ENCODE results near the gene RASL10A. TPM values are rescaled to one million over a fixed set of nuclear protein-coding genes. Genes with fewer than 3 reads are reported as not detected.
"Not testable (repeated sequence)": the region's sequence is repeated elsewhere in the genome, so short reads cannot be mapped to it uniquely, and the experiment has no call there.

Gene RASL10A
- total and polyA plus RNA-seq, 5 experiments from 2014 or later = 0.49 to 1.3 TPM; not detected in 3

DNA sequence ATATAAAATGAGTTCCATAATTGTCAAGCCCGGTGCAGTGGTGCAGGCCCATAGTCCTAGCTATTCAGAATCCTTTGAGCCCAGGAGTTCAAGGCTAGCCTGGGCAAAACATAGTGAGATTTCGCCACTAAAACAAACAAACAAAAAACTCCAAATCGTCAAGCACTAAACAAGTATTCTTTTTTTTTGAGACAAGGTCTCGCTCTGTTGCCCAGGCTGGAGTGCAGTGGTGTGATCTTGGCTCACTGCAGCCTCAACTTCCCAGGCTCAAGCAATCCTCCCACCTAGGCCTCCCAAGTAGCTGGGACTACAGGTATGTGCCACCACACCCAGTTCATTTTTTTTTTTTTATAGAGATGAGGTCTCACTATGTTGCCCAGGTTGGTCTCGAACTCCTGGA lies 29.4 kb upstream of the RASL10A start:
- H3K27me3 Mint-ChIP-seq, ATAC-seq, H3K4me1 Mint-ChIP-seq, DNase-seq, H3K4me3 Mint-ChIP-seq, H3K9me3 Mint-ChIP-seq, POLR2A ChIA-PET: not testable (repeated sequence)
- Mint-ChIP-seq H3K36me3 (peaks cover 0 to 91% (median 22%) of the 10 kb centered on the region in 3 donors), H3K27ac (peak overlapping the region in 1 of 10 donors; percentile 15)

GRCh38 chr22:29344137-29344536 lies 28.6 kb upstream of the RASL10A start:
- Mint-ChIP-seq H3K4me1 (peaks cover 0 to 3% (median 0%) of the 10 kb centered on the region in 4 donors), H3K27ac (no peak overlapping the region), H3K4me3 (no peak overlapping the region), H3K27me3 (no peaks in the 10 kb centered on the region), H3K36me3 (peaks cover 0 to 89% (median 24%) of the 10 kb centered on the region in 3 donors), H3K9me3 (no peaks in the 10 kb centered on the region)
- POLR2A ChIA-PET = no interaction called here
- ATAC-seq = no peak
- DNase-seq = no peak

GRCh38 chr22:29343313-29343805 lies 27.9 kb upstream of the RASL10A start:
- ATAC-seq (no peak), DNase-seq (peak in 1 of 10 donors; percentile 38)
- no peak overlapping the region for H3K27ac Mint-ChIP-seq

DNA sequence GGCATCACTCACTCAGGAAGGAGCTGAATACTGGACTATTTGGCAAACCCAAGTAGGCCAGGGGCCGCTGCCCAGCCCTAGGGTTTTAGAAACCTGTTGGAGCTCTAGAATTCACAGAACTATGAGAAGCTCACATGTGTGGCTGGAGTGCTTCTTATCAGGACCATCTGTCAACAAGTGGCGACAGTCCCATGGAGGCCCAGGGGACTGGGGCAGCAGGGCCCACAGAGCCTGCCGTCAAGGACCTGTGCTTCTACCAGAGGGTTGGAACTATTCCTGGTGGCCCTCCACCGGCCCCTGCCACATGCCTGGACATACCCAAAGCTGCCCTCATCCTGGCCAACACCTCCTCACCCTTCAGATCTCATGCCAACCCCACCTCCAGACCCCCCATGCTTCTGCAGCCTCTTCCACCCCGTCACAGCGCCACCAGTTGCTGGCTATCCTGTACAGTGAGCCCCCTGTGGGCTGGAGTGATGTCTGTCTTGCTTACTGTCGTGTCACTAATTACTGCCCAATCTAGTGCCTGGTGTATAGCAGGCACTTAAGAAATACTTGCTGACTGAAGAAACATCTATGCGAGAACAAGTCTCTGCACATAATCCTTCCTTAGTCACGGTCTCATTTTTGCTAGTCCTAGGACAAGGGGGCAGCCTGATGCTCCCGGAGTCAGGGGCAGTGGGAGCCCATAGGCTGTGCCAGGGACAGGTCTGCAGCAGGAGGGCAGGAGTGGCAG lies 27.2 kb upstream of the RASL10A start:
- POLR2A ChIA-PET = no interaction called here
- H3K27me3 Mint-ChIP-seq = no peaks in the 10 kb centered on the region
- H3K36me3 Mint-ChIP-seq = peaks cover 0 to 89% (median 20%) of the 10 kb centered on the region in 3 donors
- ATAC-seq (no peak), DNase-seq (no peak)
- peaks cover 0 to 3% (median 0%) of the 10 kb centered on the region in 4 donors for H3K4me1 Mint-ChIP-seq
- H3K4me3 Mint-ChIP-seq = no peak overlapping the region
- peak overlapping the region in 2 of 10 donors; percentile 3 to 81 for H3K27ac Mint-ChIP-seq
- no peaks in the 10 kb centered on the region for H3K9me3 Mint-ChIP-seq

More at GRCh38 chr22:29343313-29343805, 27.9 kb upstream of the RASL10A start:
- peaks cover 0 to 3% (median 0%) of the 10 kb centered on the region in 4 donors for H3K4me1 Mint-ChIP-seq
- no peaks in the 10 kb centered on the region for H3K27me3 Mint-ChIP-seq
- peaks cover 0 to 89% (median 19%) of the 10 kb centered on the region in 3 donors for H3K36me3 Mint-ChIP-seq
- no peaks in the 10 kb centered on the region for H3K9me3 Mint-ChIP-seq
- H3K4me3 Mint-ChIP-seq = no peak overlapping the region
- POLR2A ChIA-PET = no interaction called here

GRCh38 chr22:29342177-29342576 lies 26.7 kb upstream of the RASL10A start:
- H3K27ac Mint-ChIP-seq = peak overlapping the region in 2 of 10 donors; percentile 37 to 81
- H3K36me3 Mint-ChIP-seq = peaks cover 0 to 87% (median 20%) of the 10 kb centered on the region in 3 donors
- no peaks in the 10 kb centered on the region for H3K9me3 Mint-ChIP-seq
- DNase-seq (no peak), ATAC-seq (no peak)
- H3K4me3 Mint-ChIP-seq = no peak overlapping the region
- POLR2A ChIA-PET = no interaction called here
- peaks cover 0 to 3% (median 0%) of the 10 kb centered on the region in 4 donors for H3K4me1 Mint-ChIP-seq
- H3K27me3 Mint-ChIP-seq = no peaks in the 10 kb centered on the region

DNA sequence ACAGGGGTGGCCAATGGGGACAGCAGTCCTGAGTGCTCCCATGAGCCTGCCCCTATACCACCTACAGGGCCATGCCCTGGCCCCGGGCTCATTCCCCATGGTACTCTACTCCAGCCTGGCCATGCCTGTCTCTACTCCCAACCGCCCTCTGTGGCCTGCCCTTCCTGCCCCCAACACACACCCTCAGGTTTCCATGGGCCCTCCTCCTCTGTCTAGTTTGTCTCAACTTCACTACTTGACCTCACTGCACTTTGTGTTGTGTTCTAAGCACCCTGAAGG lies 26.3 kb upstream of the RASL10A start:
- ATAC-seq = no peak
- POLR2A ChIA-PET = no interaction called here
- no peak for DNase-seq
- peaks cover 0 to 3% (median 0%) of the 10 kb centered on the region in 4 donors for H3K4me1 Mint-ChIP-seq
- H3K27me3 Mint-ChIP-seq = no peaks in the 10 kb centered on the region
- H3K27ac Mint-ChIP-seq = peak overlapping the region in 1 of 10 donors; percentile 81
- no peak overlapping the region for H3K4me3 Mint-ChIP-seq
- peaks cover 0 to 89% (median 20%) of the 10 kb centered on the region in 3 donors for H3K36me3 Mint-ChIP-seq
- no peaks in the 10 kb centered on the region for H3K9me3 Mint-ChIP-seq

DNA sequence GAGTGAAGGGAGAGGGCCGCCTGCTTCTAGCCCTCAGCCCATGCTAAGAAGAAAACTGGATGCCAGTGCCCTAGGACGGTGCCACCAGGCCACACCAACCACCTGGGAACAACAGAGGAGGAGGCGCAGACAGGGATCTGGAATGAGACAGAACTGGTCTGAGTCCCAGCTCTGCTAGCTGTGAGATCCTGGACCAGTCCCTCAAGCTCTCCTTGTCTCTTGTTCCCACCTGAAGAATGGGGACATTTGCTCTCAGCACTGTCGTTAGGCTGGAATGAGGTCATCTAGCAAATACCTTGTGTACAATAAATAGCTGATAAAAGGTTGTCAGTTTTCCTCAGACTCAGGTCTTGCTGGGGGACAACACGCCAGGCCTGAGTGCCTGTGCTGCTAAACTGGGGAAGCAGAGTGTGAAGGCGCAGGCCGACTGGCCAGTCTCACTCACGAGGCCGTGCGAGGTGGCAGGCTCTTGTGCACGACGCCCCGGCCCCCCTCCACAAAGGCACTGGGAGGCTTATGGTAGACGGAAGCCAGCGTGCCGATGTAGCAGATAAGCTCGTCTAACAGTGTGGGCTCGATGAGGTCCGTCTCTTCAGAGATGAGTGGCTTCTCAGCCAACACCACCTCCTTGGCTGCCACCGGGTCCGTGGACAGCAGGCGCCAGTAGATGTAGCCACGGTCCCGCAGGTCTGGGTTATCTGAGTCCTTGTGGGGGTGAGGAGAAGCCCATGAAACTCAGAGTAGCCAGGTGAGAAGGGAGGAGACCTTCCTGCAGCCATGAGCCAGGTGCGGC lies 25.8 kb upstream of the RASL10A start:
- peaks cover 0 to 3% (median 0%) of the 10 kb centered on the region in 4 donors for H3K4me1 Mint-ChIP-seq
- DNase-seq (no peak), ATAC-seq (no peak)
- peaks cover 0 to 91% (median 18%) of the 10 kb centered on the region in 3 donors for H3K36me3 Mint-ChIP-seq
- H3K27ac Mint-ChIP-seq = no peak overlapping the region
- no peaks in the 10 kb centered on the region for H3K27me3 Mint-ChIP-seq
- POLR2A ChIA-PET = no interaction called here
- no peak overlapping the region for H3K4me3 Mint-ChIP-seq
- H3K9me3 Mint-ChIP-seq = no peaks in the 10 kb centered on the region

DNA sequence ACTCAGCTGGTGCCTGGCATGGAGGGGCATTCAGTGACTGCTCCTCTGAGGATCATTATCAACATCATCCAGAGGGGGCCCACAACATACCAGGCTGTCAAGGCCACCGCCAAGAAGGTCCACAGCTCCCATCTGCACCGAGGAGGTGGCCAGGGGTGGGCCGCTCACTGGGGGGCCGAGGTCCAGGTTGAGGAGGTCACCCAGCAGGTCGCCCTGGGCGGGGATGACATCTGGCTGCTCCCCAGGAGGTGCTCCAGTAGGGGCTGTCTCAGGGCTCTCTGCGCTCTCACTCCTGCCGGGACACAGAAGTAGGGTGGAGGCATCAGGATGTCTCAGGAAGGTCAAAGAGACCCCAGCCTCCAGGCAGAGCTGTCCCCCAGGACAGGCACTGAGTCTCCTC lies 25.1 kb upstream of the RASL10A start:
- peaks cover 0 to 91% (median 19%) of the 10 kb centered on the region in 3 donors for H3K36me3 Mint-ChIP-seq
- H3K27me3 Mint-ChIP-seq = no peaks in the 10 kb centered on the region
- ATAC-seq = no peak
- POLR2A ChIA-PET = no interaction called here
- no peaks in the 10 kb centered on the region for H3K9me3 Mint-ChIP-seq
- H3K4me1 Mint-ChIP-seq = peaks cover 0 to 6% (median 0%) of the 10 kb centered on the region in 4 donors
- no peak overlapping the region for H3K27ac Mint-ChIP-seq
- no peak for DNase-seq
- H3K4me3 Mint-ChIP-seq = no peak overlapping the region

DNA sequence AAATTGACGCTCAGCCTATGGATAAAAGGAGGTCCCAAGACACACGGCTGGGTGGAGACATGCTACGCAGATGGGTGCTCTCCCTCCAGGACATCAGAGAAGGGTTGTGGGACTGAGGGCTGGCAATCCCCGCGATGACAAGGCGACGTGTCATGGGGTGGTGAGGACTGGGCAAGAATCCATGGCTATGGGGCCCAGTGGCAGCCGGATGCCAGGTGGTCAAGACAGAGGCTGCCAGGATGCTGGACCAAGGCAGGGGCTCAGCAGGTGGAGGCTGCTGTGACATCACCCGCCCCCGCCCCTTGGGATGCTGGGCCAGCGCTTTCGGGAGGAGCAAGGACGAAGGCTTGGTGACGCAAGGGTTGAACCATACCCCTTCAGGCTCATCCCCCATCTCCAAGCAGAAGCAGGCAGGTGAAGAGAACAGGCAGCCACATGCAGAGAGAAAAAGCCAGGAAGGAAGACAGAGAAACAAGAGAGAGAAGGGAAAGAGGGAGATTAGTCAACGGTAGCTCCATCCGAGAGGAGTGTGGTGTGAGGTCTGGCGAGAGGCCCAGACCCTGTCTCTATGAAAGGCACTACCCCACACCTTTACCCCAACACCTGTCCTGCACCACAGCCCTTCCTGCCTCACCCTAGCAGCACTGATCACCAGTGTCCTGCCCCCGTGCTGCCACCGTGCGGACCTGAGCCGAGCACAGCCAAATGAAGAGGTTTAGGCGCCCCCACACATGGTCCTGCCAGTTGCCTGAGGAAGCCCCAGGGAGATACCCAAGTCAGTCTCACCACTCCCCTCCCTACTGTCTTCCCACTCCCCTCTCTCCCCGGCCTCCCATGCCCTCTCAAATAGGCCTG lies 24.1 kb upstream of the RASL10A start:
- peak overlapping the region in 3 of 10 donors; percentile 38 to 81 (median 40) for H3K27ac Mint-ChIP-seq
- no peak overlapping the region for H3K4me3 Mint-ChIP-seq

GRCh38 chr22:29338398-29338797 lies 22.9 kb upstream of the RASL10A start:
- ATAC-seq (no peak), DNase-seq (no peak)
- H3K4me1 Mint-ChIP-seq = peaks cover 0 to 7% (median 0%) of the 10 kb centered on the region in 4 donors
- H3K27ac Mint-ChIP-seq = peak overlapping the region in 1 of 10 donors; percentile 81
- no peak overlapping the region for H3K4me3 Mint-ChIP-seq
- POLR2A ChIA-PET = no interaction called here
- H3K36me3 Mint-ChIP-seq = peaks cover 0 to 85% (median 21%) of the 10 kb centered on the region in 3 donors
- H3K27me3 Mint-ChIP-seq = no peaks in the 10 kb centered on the region
- no peaks in the 10 kb centered on the region for H3K9me3 Mint-ChIP-seq

More for the DNA sequence above, 24.1 kb upstream of the RASL10A start:
- DNase-seq (no peak), ATAC-seq (no peak)
- POLR2A ChIA-PET = no interaction called here
- Mint-ChIP-seq H3K27me3 (no peaks in the 10 kb centered on the region), H3K4me1 (peaks cover 0 to 7% (median 0%) of the 10 kb centered on the region in 4 donors), H3K36me3 (peaks cover 0 to 91% (median 22%) of the 10 kb centered on the region in 3 donors), H3K9me3 (no peaks in the 10 kb centered on the region)

GRCh38 chr22:29337631-29338284 lies 22.3 kb upstream of the RASL10A start:
- POLR2A ChIA-PET = no interaction called here
- Mint-ChIP-seq H3K36me3 (peaks cover 0 to 82% (median 21%) of the 10 kb centered on the region in 3 donors), H3K4me3 (no peak overlapping the region), H3K9me3 (no peaks in the 10 kb centered on the region), H3K27me3 (no peaks in the 10 kb centered on the region), H3K27ac (no peak overlapping the region), H3K4me1 (peaks cover 0 to 5% (median 0%) of the 10 kb centered on the region in 4 donors)
- DNase-seq (no peak), ATAC-seq (no peak)
